Stomach smooth muscle (tissue), 2 donors: Measurements from ENCODE around the gene CFDP1.

Experiments
- H3K27ac ChIP-seq: one replicate; pipeline ENCODE4 v1.7.0; 2013; ENCODE audit warnings: mild to moderate bottlenecking, low read length, inconsistent platforms
- H3K27me3 ChIP-seq, 2 donors: one replicate each; pipeline ENCODE4 v1.7.0; 2013; ENCODE audit warnings: low read length in 2 of 2; ENCODE audit not compliant: insufficient read depth in 2 of 2, control insufficient read depth in 1 of 2
- H3K36me3 ChIP-seq, 2 donors: one replicate each; pipeline ENCODE4 v1.7.0; 2013; ENCODE audit warnings: low read length in 2 of 2; ENCODE audit not compliant: control insufficient read depth in 2 of 2, insufficient read depth in 2 of 2
- H3K4me1 ChIP-seq: one replicate; pipeline ENCODE4 v1.7.0; 2013; ENCODE audit warnings: low read length; ENCODE audit not compliant: control insufficient read depth, insufficient read depth
- H3K4me3 ChIP-seq, 2 donors: one replicate each; pipeline ENCODE4 v1.7.0; 2013; ENCODE audit warnings: low read length in 2 of 2
- H3K9ac ChIP-seq, 2 donors: one replicate each; pipeline ENCODE4 v1.7.0; 2013; ENCODE audit warnings: low read length in 2 of 2, mild to moderate bottlenecking in 1 of 2
- H3K9me3 ChIP-seq, 2 donors: one replicate each; pipeline ENCODE4 v1.7.0; 2013; ENCODE audit warnings: low read length in 2 of 2; ENCODE audit not compliant: control insufficient read depth in 2 of 2
- donor health status: healthy.
- donor health status: Pancreatic carcinoma.

Gene CFDP1

DNA sequence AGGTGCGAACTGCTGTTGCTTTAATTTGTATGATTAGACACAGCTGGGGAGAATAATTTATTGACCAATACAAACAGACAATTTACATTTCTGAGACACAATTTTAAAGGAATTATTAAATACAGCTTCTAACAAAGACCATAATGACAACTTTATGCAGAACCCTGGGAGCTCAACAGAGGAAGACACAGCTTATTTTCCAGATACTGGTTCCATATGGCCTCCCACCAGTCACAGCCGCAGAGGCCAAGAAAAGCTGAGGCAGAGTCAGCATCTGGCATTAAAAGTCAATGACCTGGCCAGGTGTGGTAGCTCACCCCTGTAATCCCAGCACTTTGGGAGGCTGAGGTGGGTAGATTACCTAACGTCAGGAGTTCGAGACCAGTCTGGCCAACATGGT lies 115.8 kb downstream of the CFDP1 start:
- Histone ChIP-seq H3K36me3 (no peaks in the 10 kb centered on the region), H3K9me3 (no peaks in the 10 kb centered on the region), H3K4me1 (peaks cover 2% of the 10 kb centered on the region), H3K27me3 (no peaks in the 10 kb centered on the region), H3K4me3 (no peak overlapping the region), H3K27ac (no peak overlapping the region), H3K9ac (no peak overlapping the region)

DNA sequence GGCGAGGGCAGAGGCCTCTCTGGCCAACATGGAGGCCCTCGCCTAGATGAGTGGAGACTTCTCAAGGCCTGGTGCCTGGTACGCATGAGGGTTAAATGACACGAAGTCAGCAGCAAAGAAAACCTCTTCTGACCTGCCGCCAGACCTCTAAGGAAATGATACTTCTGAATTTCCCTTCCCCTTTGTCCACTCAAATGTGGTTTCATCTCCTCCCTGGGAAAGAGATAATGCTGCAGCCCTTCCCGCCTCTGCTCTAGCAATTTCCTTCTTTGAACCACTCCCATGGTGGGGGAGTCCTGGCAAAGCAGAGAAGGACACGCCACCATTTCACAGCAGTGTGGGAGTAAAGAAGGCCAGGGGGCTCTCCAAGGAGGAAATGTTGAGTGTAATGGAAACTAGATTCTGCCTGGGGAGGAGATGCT lies 116.2 kb downstream of the CFDP1 start:
- Histone ChIP-seq H3K4me3 (no peak overlapping the region), H3K27me3 (no peaks in the 10 kb centered on the region), H3K36me3 (no peaks in the 10 kb centered on the region), H3K27ac (no peak overlapping the region), H3K9me3 (no peaks in the 10 kb centered on the region), H3K9ac (no peak overlapping the region), H3K4me1 (peaks cover 2% of the 10 kb centered on the region)

DNA sequence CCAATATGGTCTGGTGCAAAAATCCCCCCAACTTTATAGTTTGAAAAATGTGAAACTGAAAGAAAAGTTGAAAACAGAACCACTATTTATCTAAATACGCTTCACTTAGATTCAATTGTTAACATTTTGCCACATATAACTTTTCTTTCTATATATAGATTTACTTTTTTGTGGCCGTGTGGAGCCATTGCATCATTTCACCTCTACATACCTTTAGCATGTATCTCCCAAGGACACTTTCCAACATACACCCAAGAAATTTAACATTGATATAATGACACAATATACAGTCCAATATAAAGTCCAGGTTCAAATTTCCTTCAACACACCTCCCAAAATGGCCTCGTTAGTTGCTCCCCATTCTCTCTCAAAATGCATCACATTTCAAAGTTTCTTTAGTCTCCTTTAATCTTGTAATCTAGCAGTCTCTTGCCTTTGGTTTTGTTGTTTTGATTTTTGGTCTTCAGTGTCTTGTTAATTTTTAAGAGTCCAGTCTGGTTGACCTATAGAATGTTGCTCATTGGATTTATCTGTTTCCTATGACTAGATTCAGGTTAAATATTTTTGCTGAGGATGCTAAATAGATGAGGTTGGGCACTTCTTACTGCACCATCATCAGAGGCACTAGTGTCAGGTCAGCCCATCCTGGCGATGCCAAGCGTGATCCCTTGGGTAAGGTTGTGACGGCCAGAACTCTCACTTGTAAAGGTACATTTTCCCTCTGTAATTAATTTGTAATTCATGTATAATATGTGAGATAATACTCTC lies 117.6 kb downstream of the CFDP1 start:
- H3K9ac ChIP-seq, result no peak overlapping the region
- no peaks in the 10 kb centered on the region for H3K9me3 ChIP-seq
- H3K4me1 ChIP-seq, result peaks cover 2% of the 10 kb centered on the region
- no peaks in the 10 kb centered on the region for H3K27me3 ChIP-seq
- H3K36me3 ChIP-seq, result no peaks in the 10 kb centered on the region
- no peak overlapping the region for H3K27ac ChIP-seq
- H3K4me3 ChIP-seq, result no peak overlapping the region

DNA sequence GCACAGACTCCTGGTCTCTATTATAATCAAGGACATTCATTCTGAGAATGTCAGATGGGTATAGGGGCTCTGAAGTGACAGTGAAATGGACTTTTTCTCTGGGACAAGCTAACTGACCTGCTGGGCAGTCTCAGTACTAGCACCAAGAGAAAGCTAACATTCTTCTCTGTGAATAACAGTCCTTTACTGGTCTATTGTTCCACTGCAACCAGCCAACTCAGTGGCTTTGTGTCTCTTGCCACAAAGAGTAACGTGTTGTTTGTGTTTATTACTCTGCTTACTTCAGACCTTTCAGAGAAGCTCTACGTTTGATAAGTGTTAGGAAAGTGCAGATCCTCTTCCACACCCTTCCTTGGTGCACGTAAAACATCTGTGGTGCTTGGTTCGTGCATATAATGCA lies 120.4 kb downstream of the CFDP1 start:
- Histone ChIP-seq H3K27me3 (no peaks in the 10 kb centered on the region), H3K9me3 (no peaks in the 10 kb centered on the region), H3K4me3 (no peak overlapping the region), H3K9ac (no peak overlapping the region), H3K27ac (no peak overlapping the region), H3K4me1 (peaks cover 2% of the 10 kb centered on the region), H3K36me3 (no peaks in the 10 kb centered on the region)

DNA sequence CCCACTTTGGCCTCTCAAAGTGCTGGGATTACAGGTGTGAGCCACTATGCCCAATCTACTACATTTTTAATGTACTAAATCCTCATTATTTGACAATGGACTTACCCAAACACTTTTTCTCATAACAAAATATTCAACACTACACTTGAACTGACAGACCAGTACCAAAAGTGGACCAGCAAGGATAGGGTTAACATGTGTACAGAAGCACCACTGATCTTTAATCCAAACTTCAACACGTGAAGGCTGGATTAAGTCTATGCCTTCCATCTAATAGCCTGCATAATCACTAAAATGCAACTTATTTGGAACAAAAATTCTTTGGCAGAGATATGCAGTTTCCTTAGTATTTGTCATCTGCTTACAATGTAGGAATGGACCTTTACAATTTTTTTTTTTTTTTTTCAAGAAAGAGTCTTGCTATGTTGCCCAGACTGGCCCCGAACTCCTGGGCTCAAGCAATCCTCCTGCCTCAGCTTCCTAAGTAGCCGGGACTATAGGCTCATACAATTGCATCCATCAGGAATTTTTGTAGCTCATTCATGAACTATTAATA lies 121.8 kb downstream of the CFDP1 start:
- Histone ChIP-seq H3K36me3 (no peaks in the 10 kb centered on the region), H3K9me3 (no peaks in the 10 kb centered on the region), H3K4me1 (peaks cover 5% of the 10 kb centered on the region), H3K27ac (no peak overlapping the region), H3K4me3 (no peak overlapping the region), H3K9ac (no peak overlapping the region), H3K27me3 (no peaks in the 10 kb centered on the region)

DNA sequence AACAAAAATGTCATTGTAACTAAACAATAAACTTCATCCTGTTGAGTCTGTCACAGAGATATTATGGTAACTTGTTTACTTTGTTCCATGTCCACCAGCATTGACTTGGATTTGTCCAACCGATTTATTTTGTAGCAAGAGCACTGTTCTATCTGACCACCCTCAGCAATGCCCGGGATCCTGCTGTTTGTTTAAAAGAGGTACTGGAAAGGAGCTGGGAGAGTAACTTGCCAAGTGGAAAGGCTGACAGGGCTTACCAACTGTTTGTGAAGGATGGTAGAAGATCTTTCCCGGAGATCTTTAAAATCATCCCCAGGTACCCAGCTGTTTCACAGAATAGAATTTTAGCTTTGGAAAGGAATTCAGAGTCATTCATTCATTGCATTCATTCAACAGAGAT lies 122.8 kb downstream of the CFDP1 start:
- Histone ChIP-seq H3K9me3 (no peaks in the 10 kb centered on the region), H3K27ac (no peak overlapping the region), H3K4me1 (peaks cover 14% of the 10 kb centered on the region), H3K9ac (no peak overlapping the region), H3K27me3 (no peaks in the 10 kb centered on the region), H3K36me3 (no peaks in the 10 kb centered on the region), H3K4me3 (no peak overlapping the region)

DNA sequence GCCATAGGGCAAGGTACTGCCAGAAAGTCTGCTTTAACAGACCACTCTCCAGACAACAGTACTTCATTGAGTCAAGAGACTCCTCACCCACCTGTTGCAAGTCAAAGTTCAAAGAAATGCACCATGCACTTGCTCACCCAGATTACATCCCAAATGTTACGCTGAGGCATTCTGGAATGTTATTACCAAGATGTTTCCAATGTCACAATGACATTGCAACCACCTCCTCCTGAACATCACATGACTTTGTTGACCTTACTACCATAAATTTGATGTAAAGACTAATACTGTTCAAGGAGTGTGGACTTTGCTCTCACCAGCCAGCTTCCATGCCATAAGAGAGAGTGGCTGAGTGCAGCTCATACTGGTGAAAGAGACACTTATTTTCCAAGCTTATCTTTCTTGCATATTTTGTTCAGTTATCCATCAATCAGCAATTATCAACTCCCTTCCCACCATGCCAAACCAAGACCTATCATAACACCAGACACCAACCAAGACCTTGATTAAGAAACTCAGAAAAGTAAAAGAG lies 123.3 kb downstream of the CFDP1 start:
- no peak overlapping the region for H3K9ac ChIP-seq
- no peaks in the 10 kb centered on the region for H3K27me3 ChIP-seq
- H3K9me3 ChIP-seq, result no peaks in the 10 kb centered on the region
- H3K27ac ChIP-seq, result no peak overlapping the region
- H3K4me1 ChIP-seq, result peaks cover 19% of the 10 kb centered on the region
- no peak overlapping the region for H3K4me3 ChIP-seq
- H3K36me3 ChIP-seq, result no peaks in the 10 kb centered on the region

DNA sequence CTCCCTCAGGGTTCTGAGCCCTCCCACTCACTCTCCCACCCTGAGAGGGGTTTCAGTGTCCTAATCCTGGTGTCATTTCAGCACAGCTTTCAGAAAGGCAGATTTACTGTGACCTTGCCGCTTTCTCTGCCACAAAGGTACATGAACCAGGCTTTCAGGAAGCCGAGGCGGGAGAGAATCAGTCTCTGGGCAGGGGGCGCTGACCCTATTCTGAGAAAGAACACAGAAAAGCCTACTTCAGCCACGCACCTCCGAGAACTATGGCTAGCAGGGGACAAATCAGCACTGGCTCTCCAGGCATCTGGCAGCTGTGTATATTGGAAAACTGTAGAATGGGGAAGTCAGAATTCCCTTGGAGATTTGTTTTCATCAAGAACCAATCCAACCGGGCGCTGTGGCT lies 124.1 kb downstream of the CFDP1 start:
- no peak overlapping the region for H3K9ac ChIP-seq
- H3K9me3 ChIP-seq, result no peaks in the 10 kb centered on the region
- H3K4me3 ChIP-seq, result no peak overlapping the region
- H3K27ac ChIP-seq, result no peak overlapping the region
- H3K27me3 ChIP-seq, result no peaks in the 10 kb centered on the region
- H3K4me1 ChIP-seq, result peaks cover 27% of the 10 kb centered on the region
- H3K36me3 ChIP-seq, result no peaks in the 10 kb centered on the region

DNA sequence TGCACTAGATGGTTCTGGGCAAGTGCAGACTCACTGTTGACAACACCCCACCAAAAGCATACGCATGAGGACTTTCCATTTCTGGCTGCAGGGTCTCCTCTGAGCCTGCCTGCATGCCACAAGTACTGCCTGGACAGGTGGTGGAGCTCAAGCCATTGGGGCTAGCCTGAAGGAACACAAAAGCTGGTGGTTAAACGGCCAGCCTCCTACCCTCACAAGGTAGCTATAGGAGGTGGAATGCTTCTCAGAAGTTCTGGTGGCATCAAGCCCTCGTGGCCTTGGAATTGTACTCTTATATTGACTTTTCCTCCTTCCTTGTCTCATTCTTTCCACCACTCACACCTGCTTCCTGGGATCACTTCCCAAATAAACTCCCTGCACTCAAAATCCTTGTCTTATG lies 125.3 kb downstream of the CFDP1 start:
- peaks cover 27% of the 10 kb centered on the region for H3K4me1 ChIP-seq
- H3K27ac ChIP-seq, result no peak overlapping the region
- H3K4me3 ChIP-seq, result no peak overlapping the region
- no peaks in the 10 kb centered on the region for H3K36me3 ChIP-seq
- H3K27me3 ChIP-seq, result no peaks in the 10 kb centered on the region
- no peaks in the 10 kb centered on the region for H3K9me3 ChIP-seq
- H3K9ac ChIP-seq, result no peak overlapping the region

DNA sequence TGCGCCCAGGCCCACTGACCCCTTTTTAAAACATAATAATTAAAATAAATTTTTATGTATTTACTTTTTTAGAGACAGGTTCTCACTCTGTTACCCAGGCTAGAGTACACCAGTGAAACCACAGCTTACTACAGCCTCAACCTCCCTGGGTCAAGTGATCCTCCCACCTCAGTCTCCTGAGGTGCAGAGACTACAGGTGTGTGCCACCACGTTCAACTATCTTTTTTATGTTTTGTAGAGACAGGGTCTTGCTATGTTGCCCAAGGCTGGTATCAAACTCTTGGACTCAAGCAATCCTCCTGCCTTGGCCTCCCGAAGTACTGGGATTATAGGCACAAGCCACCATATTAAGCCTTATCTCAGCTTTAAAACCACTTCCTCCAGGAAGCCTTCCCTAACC lies 125.8 kb downstream of the CFDP1 start:
- Histone ChIP-seq H3K4me1 (peaks cover 27% of the 10 kb centered on the region), H3K9ac (no peak overlapping the region), H3K27me3 (no peaks in the 10 kb centered on the region), H3K27ac (no peak overlapping the region), H3K4me3 (no peak overlapping the region), H3K9me3 (no peaks in the 10 kb centered on the region), H3K36me3 (no peaks in the 10 kb centered on the region)
